ENCODE measurements around the gene OR13C4.
"Not testable (repeated sequence)": the region's sequence is repeated elsewhere in the genome, so short reads cannot be mapped to it uniquely, and the experiment has no call there.

OR13C4 gene

GRCh38 chr9:104527109-104527508, at the start of gene OR13C4:
Gene OR13C4 (minus strand): TSS chr9:104527209. CDS start chr9:104527209, 0 bp downstream.
- DNase-seq (ENCODE audit: low read depth in 2 of 2), result no peak

GRCh38 chr9:104575456-104575855, 48.4 kb upstream of the OR13C4 start:
- DNase-seq (ENCODE audit: low read depth in 2 of 2), result no peak

- DNase-seq (ENCODE audit: low read depth in 2 of 2), result no peak
These were observed 45.6 kb upstream of the OR13C4 start for GRCh38 chr9:104572612-104573011.

GRCh38 chr9:104568868-104569267, 41.9 kb upstream of the OR13C4 start, which contains the start of gene OR13C8:
Gene OR13C8 (plus strand): TSS chr9:104569168. CDS start chr9:104569168, 0 bp downstream.
- no peak for DNase-seq (ENCODE audit: low read depth in 2 of 2)

- DNase-seq (ENCODE audit: low read depth in 2 of 2), result no peak
These were observed 37.3 kb upstream of the OR13C4 start for GRCh38 chr9:104564358-104564757.

- DNase-seq (ENCODE audit: low read depth in 2 of 2), result no peak
These were observed 30.0 kb upstream of the OR13C4 start for GRCh38 chr9:104556830-104557634.

- DNase-seq (ENCODE audit: low read depth in 2 of 2), result no peak
These were observed 28.5 kb upstream of the OR13C4 start for GRCh38 chr9:104555521-104555920.

GRCh38 chr9:104553261-104553660, 26.3 kb upstream of the OR13C4 start:
- no peak for DNase-seq (ENCODE audit: low read depth in 2 of 2)

- no peak for DNase-seq (ENCODE audit: low read depth in 2 of 2)
These were observed 17.6 kb upstream of the OR13C4 start for GRCh38 chr9:104544644-104545043.

- DNase-seq (ENCODE audit: low read depth in 2 of 2), result no peak
These were observed 12.3 kb upstream of the OR13C4 start for GRCh38 chr9:104539275-104539674.

GRCh38 chr9:104536756-104537155, 9.7 kb upstream of the OR13C4 start, which contains the start of gene OR13C3:
Gene OR13C3 (minus strand): TSS chr9:104536856. CDS start chr9:104536723, 133 bp downstream.
- no peak for DNase-seq (ENCODE audit: low read depth in 2 of 2)

- DNase-seq (ENCODE audit: low read depth in 2 of 2), result not testable (repeated sequence)
These were observed 6.8 kb downstream of the OR13C4 start for GRCh38 chr9:104520241-104520640.

- no peak for DNase-seq (ENCODE audit: low read depth in 2 of 2)
These were observed 12.1 kb downstream of the OR13C4 start for GRCh38 chr9:104514901-104515300.

GRCh38 chr9:104506565-104506964, 20.4 kb downstream of the OR13C4 start:
- DNase-seq (ENCODE audit: low read depth in 2 of 2), result no peak

GRCh38 chr9:104503963-104504362, 23.0 kb downstream of the OR13C4 start, which contains the start of gene OR13F1:
Gene OR13F1 (plus strand): TSS chr9:104504263. CDS start chr9:104504263, 0 bp downstream.
- no peak for DNase-seq (ENCODE audit: low read depth in 2 of 2)

- no peak for DNase-seq (ENCODE audit: low read depth in 2 of 2)
These were observed 23.6 kb downstream of the OR13C4 start for GRCh38 chr9:104503440-104503839.

GRCh38 chr9:104494808-104495207, 32.2 kb downstream of the OR13C4 start:
- DNase-seq (ENCODE audit: low read depth in 2 of 2), result no peak

GRCh38 chr9:104485014-104485413, 42.0 kb downstream of the OR13C4 start:
- DNase-seq (ENCODE audit: low read depth in 2 of 2), result no peak

GRCh38 chr9:104482921-104483570, 44.0 kb downstream of the OR13C4 start:
- DNase-seq (ENCODE audit: low read depth in 2 of 2), result no peak
